Measurements from ENCODE around the gene FMNL2.
"Not testable (repeated sequence)": the region's sequence is repeated elsewhere in the genome, so short reads cannot be mapped to it uniquely, and the experiment has no call there.

The FMNL2 gene

DNA sequence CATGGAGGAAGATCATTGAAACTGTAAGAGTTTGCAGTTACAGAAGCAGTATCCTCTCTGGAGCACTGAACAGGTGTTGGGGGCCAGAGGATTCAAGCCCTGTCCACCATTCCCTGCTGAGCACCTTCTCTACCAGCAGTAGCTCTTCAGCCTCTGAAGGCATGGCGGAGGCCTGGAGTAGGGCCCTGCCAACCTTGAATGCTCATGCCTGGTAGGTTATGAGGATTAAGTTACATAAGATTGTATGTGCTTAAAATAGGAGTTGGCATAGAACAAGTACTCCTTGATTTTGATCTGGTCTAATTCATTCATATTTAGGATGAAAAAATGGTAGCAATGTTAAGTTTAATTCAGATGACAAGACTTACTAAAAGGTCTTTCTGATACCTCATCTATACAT, 40.2 kb downstream of the FMNL2 start:
- no peak for DNase-seq (ENCODE audit: low read depth)

DNA sequence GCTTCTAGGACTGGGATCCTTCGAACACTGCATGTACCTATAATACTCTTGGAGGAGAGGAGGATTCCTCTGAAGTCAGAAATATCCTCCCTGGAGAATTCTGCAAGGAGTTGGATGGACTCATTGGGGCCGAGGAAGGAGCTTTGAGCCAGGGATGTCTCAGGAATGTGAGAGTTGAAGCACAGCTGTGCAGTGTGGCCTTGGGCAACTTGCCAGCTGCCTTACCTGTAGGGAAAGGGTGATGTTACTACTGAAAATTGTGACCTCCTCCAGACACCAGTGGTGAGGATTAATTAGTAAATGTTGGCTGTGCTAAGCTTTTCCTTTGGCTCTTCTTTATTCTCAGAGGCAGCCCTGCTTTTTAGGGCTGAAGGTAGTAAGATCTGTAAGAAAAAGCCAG, 41.4 kb downstream of the FMNL2 start:
- DNase-seq (ENCODE audit: low read depth) = no peak

DNA sequence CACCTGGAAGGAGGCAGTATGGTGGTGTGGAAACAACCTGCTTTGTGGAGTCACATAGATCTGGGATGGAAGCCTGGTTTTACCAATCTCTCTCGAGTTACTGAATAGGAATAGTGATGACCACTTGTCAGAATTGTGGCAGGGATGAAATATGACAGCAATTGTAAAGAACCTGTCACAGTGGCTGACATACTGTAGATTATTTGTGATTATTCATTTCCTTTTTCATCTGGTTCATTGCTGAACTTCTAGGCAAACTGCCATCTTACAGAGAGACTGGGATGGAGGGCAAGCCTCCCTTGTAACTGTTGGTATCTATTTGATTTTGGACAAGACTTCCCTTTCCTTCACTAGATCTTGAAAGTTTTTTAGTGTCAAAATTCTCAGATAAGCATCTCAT, 42.0 kb downstream of the FMNL2 start:
- DNase-seq (ENCODE audit: low read depth) = no peak

DNA sequence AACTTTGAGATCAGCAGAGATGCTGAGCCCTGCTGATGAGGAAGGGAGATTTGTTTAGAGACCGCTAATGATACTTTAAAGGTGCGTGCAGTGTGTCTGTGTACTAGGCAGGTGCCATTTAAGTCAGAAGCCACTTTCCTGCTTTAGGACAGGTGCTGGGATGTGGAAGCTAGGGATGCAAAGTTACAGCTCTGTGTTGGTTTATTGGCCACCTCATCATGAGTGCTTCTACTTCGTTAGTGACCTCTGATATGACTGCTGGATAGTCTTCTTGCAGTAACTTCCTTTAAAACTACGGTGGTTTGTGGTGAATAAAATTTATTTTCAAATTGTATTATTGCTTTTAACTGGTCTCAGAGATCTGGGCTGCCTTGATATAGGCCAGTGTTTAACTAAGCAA, 44.1 kb downstream of the FMNL2 start:
- DNase-seq (ENCODE audit: low read depth) = no peak

DNA sequence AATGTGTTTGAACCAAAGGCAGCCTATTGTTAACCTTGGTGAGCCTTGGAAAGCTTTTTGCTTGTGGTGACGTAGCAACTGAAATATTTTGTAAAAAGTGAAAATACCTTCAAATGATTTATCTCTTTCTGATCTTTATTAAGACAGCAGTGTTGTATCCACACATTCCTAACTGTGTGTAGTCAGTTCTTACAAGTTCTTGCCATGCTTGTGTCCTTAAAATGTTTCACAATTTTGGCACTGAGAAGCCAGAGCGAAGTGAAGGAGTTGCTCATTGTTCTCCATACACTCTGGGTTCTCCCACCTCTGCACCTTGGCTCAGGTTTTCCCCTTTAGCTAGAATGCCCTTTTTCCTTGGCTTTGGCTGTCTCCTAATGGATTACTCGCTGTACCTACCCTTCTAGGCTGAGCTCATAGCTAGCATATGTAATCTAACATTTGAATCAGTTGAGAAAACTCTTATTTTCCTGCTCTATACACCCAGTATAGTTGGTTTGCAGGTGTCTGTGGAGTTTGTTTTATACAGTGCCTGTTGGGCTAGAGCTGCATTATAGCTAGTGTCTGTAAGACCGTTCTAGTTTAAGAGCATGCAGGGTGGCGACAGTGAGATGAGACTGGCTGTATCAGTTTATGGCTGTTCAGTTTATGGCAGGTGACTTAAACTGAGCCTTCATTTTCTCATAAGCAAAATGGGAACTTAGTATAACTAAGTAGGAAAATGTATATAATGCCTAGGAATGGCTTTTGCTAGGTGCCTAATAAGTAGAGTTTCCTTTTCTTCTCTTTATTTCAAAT, 45.5 kb downstream of the FMNL2 start:
- no peak for DNase-seq (ENCODE audit: low read depth)

DNA sequence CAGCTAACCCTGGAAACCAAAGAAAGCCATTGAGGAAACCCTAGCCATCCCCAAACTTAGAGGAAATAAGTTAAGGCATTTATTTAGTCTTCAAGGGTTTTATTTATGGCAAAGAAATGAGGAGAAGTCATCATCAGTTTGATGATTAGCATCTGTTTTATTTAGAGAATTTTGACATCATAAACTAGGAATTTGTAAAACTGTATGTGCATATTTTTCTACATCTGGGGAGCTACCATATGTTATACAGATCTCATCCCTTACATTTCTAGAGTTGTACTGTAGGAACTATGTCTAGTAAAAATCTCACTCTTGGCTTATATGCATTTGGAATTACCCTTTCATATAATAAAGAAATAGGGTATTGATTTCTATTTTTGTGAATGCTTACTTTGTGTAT, 48.7 kb downstream of the FMNL2 start:
- DNase-seq (ENCODE audit: low read depth) = peak; percentile 9

DNA sequence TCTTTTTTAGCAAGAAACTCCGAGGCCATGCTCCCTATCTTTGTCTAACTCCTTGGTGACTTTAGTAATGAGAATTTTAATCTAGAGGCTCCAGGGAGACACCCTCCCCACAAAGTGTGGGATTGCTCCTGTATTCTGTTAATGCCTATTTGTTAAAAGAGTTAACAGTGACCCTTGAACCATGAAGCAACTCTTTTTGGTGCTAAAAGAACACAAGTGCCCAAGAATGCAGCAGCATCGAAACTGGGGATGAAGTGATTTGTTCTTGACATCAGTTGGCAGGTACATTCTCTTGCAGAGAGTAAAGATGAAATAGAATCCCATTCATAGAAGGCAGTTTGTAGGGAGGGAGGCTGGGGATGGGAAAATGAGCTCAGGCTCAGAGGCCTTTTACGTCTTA, 50.0 kb downstream of the FMNL2 start:
- DNase-seq (ENCODE audit: low read depth) = no peak

DNA sequence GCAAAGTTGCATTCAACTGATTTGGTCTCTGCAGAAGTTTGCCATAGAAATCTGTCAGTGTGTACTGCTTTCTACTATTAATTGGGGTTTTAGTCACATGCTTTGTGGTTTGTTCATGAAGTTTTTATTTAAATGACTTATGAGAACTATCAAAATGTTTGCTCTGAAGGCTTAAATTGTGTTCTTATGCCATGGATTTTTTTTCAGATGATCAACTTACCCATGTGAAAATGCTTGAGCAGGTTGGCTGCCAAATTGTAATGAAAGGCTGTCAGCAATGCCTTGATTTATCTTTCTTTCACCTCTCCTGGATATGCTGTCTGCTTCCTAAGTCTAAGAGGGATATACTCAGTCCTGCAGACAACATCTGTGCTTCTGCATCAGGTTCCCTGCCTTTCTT, 50.7 kb downstream of the FMNL2 start:
- no peak for DNase-seq (ENCODE audit: low read depth)

DNA sequence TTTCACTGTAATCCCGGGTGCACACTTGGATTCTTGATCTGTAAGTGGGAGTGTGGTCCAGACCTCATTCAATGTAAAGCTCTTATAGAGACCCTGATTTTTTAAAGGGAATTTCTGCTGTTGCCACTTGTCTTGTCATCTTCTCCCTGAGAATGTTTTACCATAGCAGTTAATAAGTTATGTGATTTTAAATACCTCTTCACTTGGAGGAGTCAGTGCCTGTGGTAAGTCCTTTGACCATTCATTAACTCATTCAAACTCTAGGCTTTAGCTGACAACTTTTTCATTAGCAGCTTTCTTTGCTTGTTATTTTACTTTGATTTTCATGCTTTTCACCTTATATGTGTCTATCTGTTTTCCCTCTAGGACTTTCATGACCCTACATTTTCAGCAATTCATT, 51.3 kb downstream of the FMNL2 start:
- DNase-seq (ENCODE audit: low read depth) = no peak

DNA sequence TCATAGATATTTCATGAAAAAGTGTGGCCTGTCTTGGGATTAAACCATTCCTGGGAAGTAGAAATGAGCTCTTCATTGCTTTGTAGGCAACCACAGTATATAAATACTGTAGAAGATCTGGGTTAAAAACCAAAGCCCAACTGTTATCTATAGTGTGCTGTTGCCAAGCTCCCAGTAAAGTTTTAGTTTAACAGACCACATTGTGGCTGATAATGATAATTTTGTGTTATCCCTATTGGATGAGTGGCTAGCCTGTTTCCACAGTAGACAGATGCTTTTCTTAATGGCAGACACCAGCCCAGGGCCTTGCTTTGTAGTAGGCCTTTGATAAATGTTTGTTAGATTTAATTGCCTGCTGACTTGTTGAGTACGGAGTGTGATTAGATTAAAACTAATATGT, 52.1 kb downstream of the FMNL2 start:
- no peak for DNase-seq (ENCODE audit: low read depth)

DNA sequence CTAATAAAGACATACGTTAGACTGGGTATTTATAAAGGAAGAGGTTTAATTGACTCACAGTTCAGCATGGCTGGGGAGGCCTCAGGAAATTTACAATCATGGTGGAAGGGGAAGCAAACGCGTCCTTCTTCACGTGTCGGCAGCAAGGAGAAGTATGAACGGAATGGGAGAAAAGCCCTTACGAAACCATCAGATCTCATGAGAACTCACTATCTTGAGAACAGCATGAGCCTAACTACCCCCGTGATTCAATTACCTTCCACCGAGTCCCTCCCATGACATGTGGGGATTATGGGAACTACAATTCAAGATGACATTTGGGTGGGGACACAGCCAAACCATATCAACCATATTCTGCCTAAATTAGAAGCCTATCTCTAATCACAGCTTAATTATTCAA, 53.3 kb downstream of the FMNL2 start:
- DNase-seq (ENCODE audit: low read depth) = not testable (repeated sequence)

DNA sequence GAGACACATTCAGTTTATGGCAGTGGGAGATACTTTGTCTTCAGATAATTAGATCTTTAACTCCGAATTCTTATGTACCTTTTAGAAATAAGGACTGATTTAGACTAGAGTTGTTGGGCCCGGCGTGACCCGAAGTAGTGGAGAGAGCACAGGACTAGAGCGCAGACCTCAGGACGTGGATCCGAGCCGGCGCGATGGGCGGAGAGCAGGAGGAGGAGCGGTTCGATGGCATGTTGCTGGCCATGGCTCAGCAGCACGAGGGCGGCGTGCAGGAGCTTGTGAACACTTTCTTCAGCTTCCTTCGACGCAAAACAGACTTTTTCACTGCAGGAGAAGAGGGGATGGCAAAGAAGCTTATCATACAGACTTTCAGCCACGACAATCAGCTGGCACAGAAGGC, 54.5 kb downstream of the FMNL2 start:
- DNase-seq (ENCODE audit: low read depth) = no peak

DNA sequence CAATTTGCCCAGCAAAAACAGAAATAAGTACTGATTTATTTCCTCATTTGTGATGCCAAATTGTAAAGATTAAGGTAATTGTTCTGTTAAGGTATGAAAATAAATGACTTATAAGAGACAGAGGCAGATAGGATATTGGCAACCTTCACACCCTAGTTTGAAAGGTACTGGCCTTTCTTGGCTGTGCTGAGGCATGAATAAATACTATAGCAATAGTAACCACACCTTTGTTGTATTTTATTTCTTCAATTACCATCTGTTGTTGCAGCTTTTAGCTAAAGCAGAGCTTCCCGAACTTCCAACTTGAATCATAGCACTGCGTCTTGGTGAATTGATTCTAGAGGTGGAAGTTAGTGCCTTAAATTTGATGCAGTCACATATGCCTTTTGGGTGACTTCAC, 55.9 kb downstream of the FMNL2 start:
- no peak for DNase-seq (ENCODE audit: low read depth)

DNA sequence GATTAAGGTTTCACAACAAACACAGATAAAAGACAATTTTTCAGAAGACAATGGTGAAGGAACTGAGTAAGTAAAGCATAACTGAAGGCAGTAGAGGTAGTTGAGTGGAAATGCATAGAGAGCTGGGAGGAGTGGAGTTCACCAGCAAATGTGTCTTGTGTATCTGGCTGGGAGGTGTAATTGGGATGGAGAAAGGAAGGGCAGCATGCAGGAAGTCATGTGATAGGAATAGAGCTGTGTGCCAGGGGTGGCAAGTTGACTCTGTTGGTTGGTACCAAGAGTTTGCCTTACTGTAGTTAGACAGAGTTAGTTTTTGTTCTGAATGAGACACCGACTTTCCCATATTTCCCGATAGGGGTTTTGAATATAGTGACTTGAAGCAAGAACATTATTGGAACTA, 56.3 kb downstream of the FMNL2 start:
- DNase-seq (ENCODE audit: low read depth) = no peak

DNA sequence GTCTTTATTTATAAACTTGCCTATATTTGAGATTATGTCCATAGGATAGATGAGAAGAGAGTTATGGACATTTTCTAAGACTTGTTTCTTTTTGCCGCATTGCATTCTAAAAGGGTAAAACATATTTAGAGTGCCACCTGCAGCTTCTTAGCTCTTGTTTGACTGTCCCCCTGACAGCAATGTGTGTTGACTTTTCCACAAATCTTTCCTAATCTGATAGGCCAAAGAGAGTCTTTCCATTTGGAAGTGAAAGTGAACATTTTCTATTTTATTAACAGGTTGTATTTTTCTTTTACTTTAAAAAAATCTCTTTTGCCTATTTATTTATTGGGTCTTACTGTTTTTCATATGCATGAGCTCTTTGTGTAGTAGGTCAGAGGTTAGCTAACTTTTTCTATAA, 58.4 kb downstream of the FMNL2 start:
- DNase-seq (ENCODE audit: low read depth) = no peak

DNA sequence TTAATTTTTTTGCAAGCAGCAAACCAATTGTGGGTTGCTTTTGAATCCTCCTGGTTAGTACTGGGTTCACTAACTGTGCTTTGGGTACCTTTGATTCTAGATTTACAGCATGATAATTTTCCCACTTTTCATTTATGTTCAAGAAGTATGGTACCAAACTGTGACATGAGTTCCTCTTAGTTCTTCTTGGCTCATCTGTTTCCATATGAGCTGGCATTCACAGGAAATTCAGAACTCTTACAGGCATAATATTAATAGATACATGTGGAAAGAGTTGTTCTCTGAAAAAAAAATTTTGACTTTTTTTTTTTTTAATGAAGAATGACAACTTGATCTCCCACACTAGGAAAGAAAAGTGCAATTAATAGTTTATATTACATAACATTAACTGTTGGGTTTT, 59.4 kb downstream of the FMNL2 start:
- no peak for DNase-seq (ENCODE audit: low read depth)

DNA sequence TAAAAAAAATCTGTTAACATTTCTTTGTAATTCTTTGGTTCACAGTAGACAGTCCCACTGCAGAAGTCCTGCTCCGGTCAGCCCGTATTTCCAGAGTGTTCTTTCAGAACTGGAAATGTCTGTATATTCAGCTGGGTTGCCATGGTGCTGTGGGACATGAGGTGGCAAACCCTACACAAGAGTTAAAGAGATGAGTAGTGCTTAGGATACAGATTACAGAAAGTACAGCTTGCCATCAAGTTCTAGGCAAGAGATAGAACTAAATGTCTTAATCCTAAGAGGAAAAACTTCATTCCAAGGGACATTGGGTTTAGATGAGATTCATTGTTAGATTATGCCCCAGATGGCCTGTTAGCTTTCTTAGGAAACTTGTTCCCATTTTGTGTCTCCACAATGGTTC, 60.1 kb downstream of the FMNL2 start:
- peak; percentile 58 for DNase-seq (ENCODE audit: low read depth)

DNA sequence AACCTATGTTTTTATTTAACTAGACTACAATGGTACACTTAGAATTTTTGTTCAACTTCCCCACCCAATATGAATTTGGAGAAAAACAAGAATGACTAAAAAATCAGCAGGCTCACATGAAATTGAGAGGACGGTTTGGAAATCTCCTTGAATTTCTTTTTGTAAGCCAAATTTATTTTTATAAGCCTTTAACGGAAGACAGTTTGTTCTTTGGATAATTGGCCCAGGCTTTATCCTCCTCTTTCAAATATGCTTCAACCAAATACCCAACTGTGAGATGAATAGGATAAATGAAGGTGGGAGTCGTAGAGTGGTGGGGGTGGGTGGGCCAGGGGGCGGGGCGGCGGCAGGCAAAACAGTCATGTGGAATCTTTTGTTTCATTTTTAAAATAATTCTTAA, 60.6 kb downstream of the FMNL2 start:
- DNase-seq (ENCODE audit: low read depth) = peak; percentile 54

DNA sequence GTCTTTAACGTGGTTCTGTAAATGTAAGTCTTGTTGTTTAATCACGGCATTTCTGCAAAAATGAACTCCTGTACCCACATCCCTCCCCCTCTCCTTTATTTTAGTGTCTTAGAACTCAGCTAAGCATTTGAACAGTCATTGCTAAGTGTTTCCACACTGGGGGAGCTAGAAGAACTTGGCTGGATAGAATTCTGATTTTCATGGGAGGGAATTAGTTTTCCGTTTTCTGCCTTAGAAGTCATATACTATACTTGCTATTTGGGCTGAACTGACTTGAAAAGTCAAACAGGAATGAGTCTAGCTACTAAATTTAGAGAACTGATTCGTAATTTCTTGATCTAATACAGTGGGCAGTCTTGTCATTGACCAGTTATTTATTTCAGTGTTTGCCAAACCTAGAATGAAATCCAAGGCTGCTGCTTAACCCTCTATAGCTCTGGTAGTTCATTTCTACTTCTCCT, 61.1 kb downstream of the FMNL2 start:
- peak; percentile 43 for DNase-seq (ENCODE audit: low read depth)

DNA sequence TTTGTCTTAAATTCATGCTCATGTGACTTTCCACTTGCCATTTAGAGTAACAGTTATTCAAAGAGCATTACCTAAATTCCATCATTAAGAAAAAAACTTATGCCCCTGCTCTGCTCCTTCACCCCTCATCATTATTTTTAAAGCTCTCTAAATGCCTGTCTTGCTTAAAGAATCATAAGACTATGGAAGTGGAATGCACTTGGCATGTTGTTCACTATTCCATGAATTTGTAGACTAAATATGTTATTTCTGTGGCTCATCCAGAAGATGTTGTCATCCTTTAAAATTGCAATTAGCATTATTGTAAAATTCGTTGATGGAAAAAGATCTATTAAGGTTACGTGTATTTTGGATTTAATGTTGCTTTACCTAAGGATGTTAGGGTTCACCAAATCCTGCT, 61.8 kb downstream of the FMNL2 start:
- peak; percentile 36 for DNase-seq (ENCODE audit: low read depth)

DNA sequence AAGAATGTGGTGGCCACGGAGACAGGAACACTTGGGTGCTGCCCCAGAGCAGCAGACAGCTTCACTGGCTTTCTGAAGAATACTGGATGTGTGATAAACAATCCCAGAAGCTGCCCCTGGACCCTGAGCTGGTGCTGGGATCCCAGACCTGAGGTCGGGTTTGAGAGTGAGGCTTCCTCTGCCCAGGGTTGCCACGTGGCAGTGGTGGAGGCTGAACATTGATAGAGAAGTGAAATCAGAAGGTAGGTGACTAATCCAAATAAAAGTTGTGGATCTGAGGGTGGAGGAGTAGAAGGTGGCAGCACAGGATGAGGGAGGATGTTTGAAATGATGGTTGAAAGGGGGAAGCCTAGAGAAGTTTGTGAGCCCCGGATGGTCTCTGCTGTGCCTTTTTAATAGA, 64.0 kb downstream of the FMNL2 start:
- no peak for DNase-seq (ENCODE audit: low read depth)

DNA sequence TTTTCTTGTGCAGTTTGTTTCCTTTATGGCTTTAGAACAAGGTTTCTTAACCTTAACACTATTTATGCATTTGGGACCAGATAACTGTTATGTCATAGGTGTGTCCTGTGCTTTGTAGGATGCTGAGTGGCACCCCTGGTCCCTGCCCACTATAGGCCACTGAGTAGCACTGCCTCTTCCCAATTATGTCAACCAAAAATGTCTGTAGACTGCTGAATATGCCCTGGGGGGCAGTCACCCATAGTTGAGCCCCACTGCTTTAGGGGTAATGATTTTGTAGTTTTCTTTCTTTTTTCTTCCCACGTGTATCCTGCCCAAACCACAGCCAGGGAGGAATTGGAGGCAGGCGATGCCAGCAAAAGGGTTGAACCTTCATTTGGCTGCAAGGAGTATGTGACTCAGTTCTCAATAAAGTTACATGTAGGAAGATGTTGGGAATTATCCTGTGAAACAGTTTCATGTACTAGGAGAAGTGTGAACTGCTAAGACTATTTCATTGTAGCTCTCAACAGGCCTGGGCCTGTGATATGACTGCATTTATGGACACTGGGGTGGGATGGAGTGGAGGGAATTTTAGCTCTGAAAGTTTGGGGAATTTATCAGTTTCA, 65.7 kb downstream of the FMNL2 start:
- no peak for DNase-seq (ENCODE audit: low read depth)

DNA sequence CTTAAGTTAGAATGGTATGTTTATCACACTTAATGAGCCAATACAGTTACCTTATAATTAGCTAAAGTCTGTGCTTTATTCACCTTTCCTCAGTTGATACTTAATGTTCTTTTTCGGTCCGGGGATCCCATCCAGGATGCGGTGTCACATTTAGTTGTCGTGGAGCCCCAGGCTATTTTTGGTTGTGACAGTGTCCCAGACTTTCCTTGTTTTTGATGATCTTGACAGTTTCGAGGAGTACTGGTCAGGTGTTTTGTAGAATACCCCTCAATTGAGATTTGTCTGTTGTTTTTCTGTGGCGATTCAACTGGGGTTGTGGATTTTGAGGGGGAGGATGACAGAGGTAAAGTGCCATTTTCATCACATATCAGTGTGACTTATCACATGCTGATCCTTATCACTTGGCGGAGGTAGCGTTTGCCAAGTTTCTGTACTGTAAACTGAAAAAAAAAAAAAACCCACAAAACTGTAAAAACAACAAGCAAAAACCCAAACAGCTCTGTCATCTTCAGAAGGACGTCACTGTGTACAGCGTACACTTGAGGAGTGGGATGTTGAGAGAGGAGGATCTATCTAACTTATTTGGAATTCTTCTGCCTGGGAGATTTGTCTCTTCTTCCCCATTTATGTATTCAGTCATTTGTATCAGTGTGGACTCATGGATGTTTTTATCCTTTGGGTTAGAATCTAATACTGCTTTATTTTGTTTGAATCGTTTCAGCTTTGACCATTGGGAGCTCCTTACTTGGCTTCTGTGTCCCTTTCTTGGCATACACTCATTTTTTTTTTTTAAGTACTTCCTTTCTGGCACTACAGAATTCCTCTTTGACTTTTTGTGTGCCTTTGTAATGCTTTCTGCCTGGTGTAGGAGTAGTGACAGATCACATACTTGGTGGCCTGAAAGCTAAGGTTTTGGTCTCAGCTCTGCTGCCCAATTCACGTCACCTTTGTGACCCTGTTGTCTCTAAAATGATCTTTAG, 68.1 kb downstream of the FMNL2 start:
- DNase-seq (ENCODE audit: low read depth) = no peak
